Measurements from ENCODE around the gene ABCB4.

- TF ChIP-seq CTCF (conservative IDR thresholded peaks at IDR 0.05; ENCODE audit: low read length) (no peak), EZH2phosphoT487 (IDR thresholded peaks at IDR 0.05; ENCODE audit: borderline replicate concordance) (no peak)
These were observed 7.7 kb upstream of the ABCB4 start for GRCh38 chr7:87483131-87483530.
